Transverse colon (tissue), 4 donors: ENCODE results near the gene GAS7.

Source experiments
- CTCF ChIP-seq, 5 experiments: fragments of 200-600 bp in 3 of 5; fragments of 450-650 bp in 2 of 5; sonication (generic) in 3 of 5; IDR thresholded peaks; 1 replicate in 2 of 5; 2 replicates in 3 of 5; pipeline ENCODE4 v1.5.1; 2016 to 2017; ENCODE audit warnings: antibody characterized with exemption in 5 of 5, inconsistent platforms in 3 of 5, mild to moderate bottlenecking in 2 of 5, moderate library complexity in 1 of 5
- POLR2A ChIP-seq: fragments of 450-650 bp; IDR thresholded peaks from one replicate; pipeline ENCODE4 v1.6.1; 2016; ENCODE audit warnings: antibody characterized with exemption, mild to moderate bottlenecking, moderate library complexity
- POLR2AphosphoS5 ChIP-seq, 3 donors: sonication (generic); formaldehyde crosslinking; IDR thresholded peaks; one replicate each; pipeline ENCODE4 v1.6.1; 2016; ENCODE audit warnings: antibody characterized with exemption in 3 of 3

GRCh38 chr17:9929871-9930270 is 268.5 kb downstream of the GAS7 start:
- no peak for TF ChIP-seq CTCF (IDR thresholded peaks at IDR 0.05)
- no peak for TF ChIP-seq POLR2AphosphoS5 (IDR thresholded peaks at IDR 0.05)
- no peak for TF ChIP-seq POLR2A
